Mucosa of descending colon (tissue), 3 donors: Measurements from ENCODE around the gene CAPS. TPM values are rescaled to one million over a fixed set of nuclear protein-coding genes. Genes with fewer than 3 reads are reported as not detected.

Source experiments
- ATAC-seq: fragments of 200-7000 bp; cut with Tn5 transposase; one replicate; pipeline ENCODE4 v1.9.1; 2020; ENCODE audit warnings: mild to moderate bottlenecking, moderate library complexity
- DNase-seq, 3 donors: peaks; one replicate each; pipeline ENCODE4 v3.0.0-alpha.2; 2020
- H3K36me3 ChIP-seq: fragments of 200-600 bp; one replicate; pipeline ENCODE4 v1.8.0; 2021; ENCODE audit warnings: low read depth, mild to moderate bottlenecking
- H3K4me1 ChIP-seq: fragments of 200-600 bp; one replicate; pipeline ENCODE4 v1.8.0; 2021; ENCODE audit warnings: low read depth, mild to moderate bottlenecking
- H3K4me3 ChIP-seq: fragments of 200-600 bp; one replicate; pipeline ENCODE4 v1.8.0; 2021; ENCODE audit warnings: mild to moderate bottlenecking
- H3K9me3 ChIP-seq: fragments of 200-600 bp; one replicate; pipeline ENCODE4 v1.8.0; 2021; ENCODE audit warnings: mild to moderate bottlenecking
- intact Hi-C, 2 donors: fragments of 100-400 bp; cut with DNase I in 1 of 2; cut with micrococcal nuclease in 1 of 2; formaldehyde crosslinking; loops; one replicate each; pipeline versions ENCODE4 v1.11.0 to v1.11.1; 2022; cut with DNase I, micrococcal nuclease
- total RNA-seq, 3 donors: library from RNA; stranded (reverse); fragmentation: NEBNext Ultra II Directional in 2 of 3; extraction: Animal tissue kit (Norgen Biotek cat#: 25700) in 2 of 3; gene quantifications; one replicate each; pipeline versions ENCODE4 v1.2.1 to v1.2.4, GENCODE V29; 2021 to 2023
- TF ChIP-seq, protein P1 (sequence below): fragments of 200-600 bp; IDR thresholded peaks from one replicate; pipeline ENCODE4 v1.8.0; 2022; ENCODE audit warnings: antibody characterized with exemption, mild to moderate bottlenecking
- donor health status: DM: no; HTN: no; CAD: no; lungs with moderate emphysema.
- donor health status: DM: no; HTN: no; CAD: no.
- donor health status: DM: no; HTN: yes; CAD: no.

CAPS gene
- total RNA-seq, 3 donors from 2014 or later = 9.5 to 20.2 (median 16.4) TPM

- no peak for DNase-seq
- Histone ChIP-seq H3K9me3 (no peaks in the 10 kb centered on the region), H3K4me3 (no peak overlapping the region), H3K4me1 (peaks cover 13% of the 10 kb centered on the region), H3K36me3 (no peaks in the 10 kb centered on the region)
- ATAC-seq = no peak
- TF ChIP-seq, protein P1, sequence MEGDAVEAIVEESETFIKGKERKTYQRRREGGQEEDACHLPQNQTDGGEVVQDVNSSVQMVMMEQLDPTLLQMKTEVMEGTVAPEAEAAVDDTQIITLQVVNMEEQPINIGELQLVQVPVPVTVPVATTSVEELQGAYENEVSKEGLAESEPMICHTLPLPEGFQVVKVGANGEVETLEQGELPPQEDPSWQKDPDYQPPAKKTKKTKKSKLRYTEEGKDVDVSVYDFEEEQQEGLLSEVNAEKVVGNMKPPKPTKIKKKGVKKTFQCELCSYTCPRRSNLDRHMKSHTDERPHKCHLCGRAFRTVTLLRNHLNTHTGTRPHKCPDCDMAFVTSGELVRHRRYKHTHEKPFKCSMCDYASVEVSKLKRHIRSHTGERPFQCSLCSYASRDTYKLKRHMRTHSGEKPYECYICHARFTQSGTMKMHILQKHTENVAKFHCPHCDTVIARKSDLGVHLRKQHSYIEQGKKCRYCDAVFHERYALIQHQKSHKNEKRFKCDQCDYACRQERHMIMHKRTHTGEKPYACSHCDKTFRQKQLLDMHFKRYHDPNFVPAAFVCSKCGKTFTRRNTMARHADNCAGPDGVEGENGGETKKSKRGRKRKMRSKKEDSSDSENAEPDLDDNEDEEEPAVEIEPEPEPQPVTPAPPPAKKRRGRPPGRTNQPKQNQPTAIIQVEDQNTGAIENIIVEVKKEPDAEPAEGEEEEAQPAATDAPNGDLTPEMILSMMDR = no peak
- intact Hi-C loops = no loop called here
Measured at GRCh38 chr19:5935473-5936291, 21.6 kb downstream of the CAPS start.

DNA sequence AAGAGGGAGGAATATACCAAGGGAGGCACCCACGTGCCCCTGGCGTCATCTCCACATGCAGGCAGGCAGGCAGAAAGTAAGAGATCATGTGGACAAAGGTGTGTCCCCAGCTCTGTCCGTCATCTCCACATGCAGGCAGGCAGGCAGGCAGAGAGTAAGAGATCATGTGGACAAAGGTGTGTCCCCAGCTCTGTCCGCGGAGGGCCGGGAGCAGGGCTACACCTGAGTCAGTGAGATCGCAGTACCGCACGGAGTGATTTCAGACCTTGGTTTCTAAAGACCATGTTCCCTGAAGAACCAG, 22.2 kb downstream of the CAPS start:
- ATAC-seq = no peak
- intact Hi-C loops = no loop called here

DNA sequence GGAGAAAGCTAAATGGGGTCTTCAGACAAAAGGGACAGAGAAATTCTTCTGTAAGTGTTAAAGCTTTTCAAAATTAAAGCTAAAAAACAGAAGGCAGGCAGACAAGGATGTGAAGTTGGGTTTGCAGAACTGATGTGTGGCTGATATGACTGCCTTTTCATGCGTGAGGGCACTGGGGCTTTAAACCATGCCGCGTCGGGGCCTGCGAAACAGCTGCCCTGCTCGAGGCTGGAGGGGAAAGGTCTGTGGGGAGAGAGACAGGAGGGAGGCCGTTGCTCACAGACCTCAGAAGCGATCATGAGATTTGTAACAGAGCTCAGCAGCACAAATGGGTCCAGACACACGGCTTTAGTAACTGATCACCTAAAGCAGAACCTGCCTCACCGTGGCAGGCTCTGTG, 23.5 kb downstream of the CAPS start:
- Histone ChIP-seq H3K36me3 (no peaks in the 10 kb centered on the region), H3K4me1 (peaks cover 13% of the 10 kb centered on the region), H3K9me3 (no peaks in the 10 kb centered on the region), H3K4me3 (no peak overlapping the region)
- no peak for DNase-seq
- TF ChIP-seq, protein P1 = no peak
- intact Hi-C loops = no loop called here
- no peak for ATAC-seq

More for the DNA sequence above, 22.2 kb downstream of the CAPS start:
- no peak for DNase-seq
- TF ChIP-seq, protein P1 = no peak
- Histone ChIP-seq H3K9me3 (no peaks in the 10 kb centered on the region), H3K4me1 (peaks cover 13% of the 10 kb centered on the region), H3K36me3 (no peaks in the 10 kb centered on the region), H3K4me3 (no peak overlapping the region)

DNA sequence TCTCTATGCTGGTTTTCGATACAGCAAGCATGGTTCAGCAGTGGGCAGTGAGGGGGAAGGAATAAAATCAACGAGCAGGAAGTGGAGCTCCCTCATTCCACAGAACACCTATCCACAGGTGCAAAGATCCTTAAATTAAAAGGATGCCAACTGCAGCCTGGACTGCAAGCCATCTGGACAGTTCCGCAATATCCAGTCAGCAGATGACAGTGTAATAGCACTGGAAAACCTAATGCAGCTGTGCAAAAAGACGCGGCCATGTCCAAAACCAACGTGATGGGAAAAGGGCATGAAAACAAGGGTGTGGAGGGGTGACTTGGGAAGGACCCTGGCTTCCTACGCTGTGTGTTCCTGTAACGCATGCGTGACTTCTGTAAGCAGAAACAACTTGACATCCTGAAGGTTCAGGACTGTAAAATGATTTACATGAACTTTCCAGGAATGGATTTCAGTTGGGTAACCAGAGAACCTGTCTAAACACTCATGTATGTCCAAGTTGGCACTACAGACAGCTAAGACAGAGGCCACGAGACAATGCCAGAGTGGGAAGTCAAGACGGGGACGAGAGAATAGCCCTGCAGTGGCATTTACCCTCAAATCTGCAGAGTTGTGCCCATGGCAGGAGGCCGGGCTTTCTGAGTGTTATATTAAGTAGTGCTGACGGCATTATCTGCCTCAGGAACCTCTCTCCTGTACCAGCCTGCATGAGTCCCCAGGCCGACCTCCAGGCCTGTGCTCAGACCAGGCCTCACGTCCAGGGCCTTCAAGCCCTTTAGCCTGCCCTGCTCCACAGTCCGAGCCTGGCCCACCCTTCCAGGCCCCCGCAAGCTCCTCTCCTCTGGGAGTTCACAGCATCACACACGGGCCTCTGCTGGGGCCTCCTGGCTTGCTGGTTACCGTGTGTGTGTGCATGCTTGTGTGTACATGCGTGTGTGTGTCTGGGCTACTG, 26.5 kb downstream of the CAPS start:
- Histone ChIP-seq H3K4me3 (no peak overlapping the region), H3K9me3 (no peaks in the 10 kb centered on the region), H3K4me1 (peaks cover 6% of the 10 kb centered on the region), H3K36me3 (no peaks in the 10 kb centered on the region)
- ATAC-seq (no peak), DNase-seq (no peak)
- intact Hi-C loops = no loop called here
- TF ChIP-seq, protein P1 = no peak

DNA sequence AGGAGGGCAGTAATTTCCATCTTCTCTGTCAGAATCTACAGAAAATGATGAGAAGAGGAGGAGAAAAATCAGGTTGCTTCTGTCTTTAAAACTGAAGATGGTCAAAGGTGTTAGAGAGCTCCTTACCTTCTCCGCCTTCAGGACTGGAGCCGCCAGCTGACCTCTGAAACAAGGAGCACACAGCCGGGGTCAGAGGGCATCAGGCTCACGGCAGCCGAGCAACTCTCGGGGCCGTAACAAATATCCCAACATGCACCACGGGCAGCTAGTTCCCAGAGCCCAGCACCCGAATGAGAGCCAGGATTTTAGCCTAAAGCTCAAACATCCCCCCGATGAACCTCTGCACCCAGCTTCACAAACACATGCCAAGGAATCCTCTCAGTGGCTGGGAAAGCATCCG, 27.6 kb downstream of the CAPS start:
- ATAC-seq = no peak
- H3K36me3 ChIP-seq = no peaks in the 10 kb centered on the region
- peaks cover 6% of the 10 kb centered on the region for H3K4me1 ChIP-seq
- DNase-seq = no peak
- no peak overlapping the region for H3K4me3 ChIP-seq
- no peaks in the 10 kb centered on the region for H3K9me3 ChIP-seq
- intact Hi-C loops = no loop called here
- TF ChIP-seq, protein P1 = no peak
